CD4-positive, alpha-beta T cell treated with Interleukin-15 for 4 hours (primary cell): Measurements from ENCODE around the gene CACNB2.

Experiments used
- DNase-seq: peaks from one replicate; pipeline ENCODE4 v3.0.0-alpha.2; 2020; ENCODE audit warnings: low spot score

The CACNB2 gene

GRCh38 chr10:18514537-18514936 is 374.3 kb downstream of the CACNB2 start:
- DNase-seq: no peak

- DNase-seq: no peak
Measured at GRCh38 chr10:18516851-18517250, 376.6 kb downstream of the CACNB2 start.

GRCh38 chr10:18523025-18523424 is 382.8 kb downstream of the CACNB2 start:
- no peak for DNase-seq

GRCh38 chr10:18523858-18524257 is 383.6 kb downstream of the CACNB2 start:
- DNase-seq: no peak

GRCh38 chr10:18527687-18528086 is 387.5 kb downstream of the CACNB2 start:
- no peak for DNase-seq

GRCh38 chr10:18528292-18528691 is 388.1 kb downstream of the CACNB2 start:
- no peak for DNase-seq

- no peak for DNase-seq
Measured at GRCh38 chr10:18532881-18533535, 392.8 kb downstream of the CACNB2 start.

GRCh38 chr10:18533896-18534295 is 393.7 kb downstream of the CACNB2 start:
- no peak for DNase-seq

GRCh38 chr10:18539335-18539734 is 399.1 kb downstream of the CACNB2 start:
- no peak for DNase-seq

- DNase-seq: no peak
Measured at GRCh38 chr10:18540195-18540594, 400.0 kb downstream of the CACNB2 start.

- no peak for DNase-seq
Measured at GRCh38 chr10:18542832-18543231, 402.6 kb downstream of the CACNB2 start.

GRCh38 chr10:18545621-18546305 is 405.5 kb downstream of the CACNB2 start:
- no peak for DNase-seq

GRCh38 chr10:18549105-18549504 is 408.9 kb downstream of the CACNB2 start:
- no peak for DNase-seq

GRCh38 chr10:18551473-18551872 is 411.2 kb downstream of the CACNB2 start:
- no peak for DNase-seq

- no peak for DNase-seq
Measured at GRCh38 chr10:18554479-18554878, 414.3 kb downstream of the CACNB2 start.

- DNase-seq: no peak
Measured at GRCh38 chr10:18556522-18557147, 416.4 kb downstream of the CACNB2 start.

GRCh38 chr10:18557960-18558359 is 417.7 kb downstream of the CACNB2 start:
- DNase-seq: no peak

- no peak for DNase-seq
Measured at GRCh38 chr10:18561861-18562551, 421.8 kb downstream of the CACNB2 start.

- DNase-seq: no peak
Measured at GRCh38 chr10:18563003-18563726, 422.9 kb downstream of the CACNB2 start.

GRCh38 chr10:18565006-18565405 is 424.8 kb downstream of the CACNB2 start:
- DNase-seq: no peak

- DNase-seq: no peak
Measured at GRCh38 chr10:18566177-18566576, 426.0 kb downstream of the CACNB2 start.

- no peak for DNase-seq
Measured at GRCh38 chr10:18567343-18567856, 427.2 kb downstream of the CACNB2 start.
